Activated CD4-positive, alpha-beta T cell treated with anti-CD3 and anti-CD28 coated beads for 36 hours (primary cell): ENCODE results near the gene ADAMTSL3. TPM values are rescaled to one million over a fixed set of nuclear protein-coding genes. Genes with fewer than 3 reads are reported as not detected.

Experiments used
- ATAC-seq: fragments of 200-7000 bp; cut with Tn5 transposase; one replicate; pipeline ENCODE4 v1.10.0; 2021; ENCODE audit warnings: mild to moderate bottlenecking, moderate library complexity
- CTCF ChIA-PET: fragments of 350-600 bp; sonication (Branson Sonifier 250); formaldehyde crosslinking; loops from one replicate; lab custom pipeline; 2021; ENCODE audit warnings: antibody characterized with exemption; lab: Charles Lee
- POLR2A ChIA-PET: fragments of 350-600 bp; sonication (Branson Sonifier 250); formaldehyde crosslinking; loops from one replicate; lab custom pipeline; 2021; ENCODE audit warnings: antibody characterized with exemption, inconsistent platforms; lab: Charles Lee
- DNase-seq: peaks from one replicate; pipeline ENCODE4 v3.0.0-alpha.2; 2020
- H3K27ac Mint-ChIP-seq: one replicate; pipeline ENCODE4 v1.8.0; 2021; ENCODE audit warnings: mixed read lengths
- H3K27me3 Mint-ChIP-seq: one replicate; pipeline ENCODE4 v1.8.0; 2021; ENCODE audit warnings: mixed read lengths
- H3K36me3 Mint-ChIP-seq: one replicate; pipeline ENCODE4 v1.8.0; 2021; ENCODE audit warnings: low read depth, mixed read lengths
- H3K4me1 Mint-ChIP-seq: one replicate; pipeline ENCODE4 v1.8.0; 2021; ENCODE audit warnings: mixed read lengths
- H3K4me3 Mint-ChIP-seq: one replicate; pipeline ENCODE4 v1.8.0; 2021; ENCODE audit warnings: mild to moderate bottlenecking, moderate library complexity, mixed read lengths
- H3K9me3 Mint-ChIP-seq: one replicate; pipeline ENCODE4 v1.8.0; 2021; ENCODE audit warnings: low read depth, mixed read lengths
- intact Hi-C, 2 experiments: fragments of 100-400 bp; cut with DNase I in 1 of 2; cut with micrococcal nuclease in 1 of 2; formaldehyde crosslinking; loops; one replicate each; pipeline versions ENCODE4 v1.14.2 to v1.15.1; 2022 to 2024; cut with DNase I, micrococcal nuclease
- total RNA-seq, 2 experiments: library from RNA; stranded (reverse); gene quantifications; one replicate each; pipeline ENCODE4 v1.2.3, GENCODE V29; 2021

The ADAMTSL3 gene
- total RNA-seq, 2 experiments from 2014 or later = not detected

DNA sequence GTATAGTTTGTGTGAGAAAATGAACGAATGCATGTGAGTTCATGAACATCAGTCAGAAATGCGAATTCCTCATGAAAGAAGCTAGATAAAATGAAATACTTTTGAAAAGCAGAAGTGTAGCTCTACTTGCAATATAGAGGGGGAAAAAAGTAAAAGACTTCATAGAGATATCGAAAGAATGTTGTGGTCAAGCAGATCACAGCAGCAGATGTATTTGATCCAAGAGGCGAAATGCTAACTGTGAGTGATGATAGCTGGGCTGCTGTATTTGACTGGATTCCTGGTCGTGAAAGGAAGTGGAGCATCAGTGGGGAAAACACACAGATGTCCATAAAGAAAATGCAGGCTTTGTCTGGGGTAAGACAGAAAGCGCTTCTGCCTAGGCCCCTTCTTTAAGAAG, 112.4 kb downstream of the ADAMTSL3 start:
- POLR2A ChIA-PET = no interaction called here
- ATAC-seq (no peak), DNase-seq (no peak)
- CTCF ChIA-PET = interaction anchor here (0.7 to 0.9 kb wide), 2 partner anchors 39 to 72 kb away, joined by 3 read pairs; no protein-coding TSS in a partner anchor
- H3K27me3 Mint-ChIP-seq = peaks cover 5% of the 10 kb centered on the region
- H3K27ac Mint-ChIP-seq = no peak overlapping the region
- H3K9me3 Mint-ChIP-seq = no peaks in the 10 kb centered on the region
- H3K4me3 Mint-ChIP-seq = no peak overlapping the region
- H3K4me1 Mint-ChIP-seq = no peaks in the 10 kb centered on the region
- intact Hi-C loops = no loop called here
- H3K36me3 Mint-ChIP-seq = no peaks in the 10 kb centered on the region

DNA sequence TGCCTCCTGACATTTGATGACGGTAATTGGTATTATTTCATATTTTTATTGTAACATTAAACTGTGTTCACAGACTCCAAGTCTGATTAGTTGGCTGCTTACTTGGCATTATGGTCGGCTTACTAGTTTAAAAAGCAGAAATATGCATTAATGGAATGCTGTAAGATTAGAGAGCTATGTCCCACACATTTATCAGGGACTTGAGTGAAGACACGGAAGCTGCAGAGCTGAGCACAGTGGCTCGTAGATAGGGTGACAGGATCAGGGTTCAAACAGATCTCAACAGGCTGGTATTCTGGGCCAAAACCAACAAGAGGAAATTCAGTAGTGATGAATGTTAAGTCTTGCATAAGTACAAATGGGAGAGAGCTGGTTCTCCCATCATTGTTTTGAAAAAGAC, 113.8 kb downstream of the ADAMTSL3 start:
- ATAC-seq = no peak
- Mint-ChIP-seq H3K4me1 (no peaks in the 10 kb centered on the region), H3K4me3 (no peak overlapping the region), H3K36me3 (no peaks in the 10 kb centered on the region), H3K27ac (no peak overlapping the region), H3K9me3 (no peaks in the 10 kb centered on the region), H3K27me3 (peaks cover 5% of the 10 kb centered on the region)
- intact Hi-C loops = no loop called here
- no peak for DNase-seq
- POLR2A ChIA-PET = no interaction called here
- CTCF ChIA-PET = no interaction called here

DNA sequence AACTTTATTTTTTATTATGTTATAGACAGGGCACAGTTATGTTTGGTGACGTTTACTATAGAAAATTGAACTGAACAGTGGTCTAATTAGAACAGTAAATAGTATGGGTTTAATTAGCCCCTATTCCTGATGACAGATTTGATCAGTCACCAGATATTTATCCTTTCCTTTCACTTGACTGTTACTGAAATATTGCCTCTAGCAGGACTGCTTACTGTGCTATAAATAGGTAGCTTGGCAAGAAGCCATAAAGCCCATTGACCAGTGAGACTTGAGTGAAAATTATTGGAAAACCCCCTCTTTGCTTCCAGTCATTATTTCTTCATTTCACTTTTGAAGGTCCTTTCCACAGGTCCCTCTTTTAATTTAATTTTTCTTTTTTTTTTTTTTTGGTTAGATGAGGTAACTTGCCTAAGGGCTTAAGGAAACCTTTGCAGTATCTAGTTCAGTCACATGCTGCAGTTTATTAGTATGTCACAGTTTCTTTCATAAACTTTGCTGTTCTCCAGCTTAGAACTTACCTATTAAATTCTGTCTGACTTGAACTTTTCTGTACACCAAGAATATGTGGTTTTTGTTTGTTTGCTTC, 115.6 kb downstream of the ADAMTSL3 start:
- no peaks in the 10 kb centered on the region for H3K36me3 Mint-ChIP-seq
- H3K27me3 Mint-ChIP-seq = peaks cover 7% of the 10 kb centered on the region
- H3K4me1 Mint-ChIP-seq = no peaks in the 10 kb centered on the region
- intact Hi-C loops = no loop called here
- H3K9me3 Mint-ChIP-seq = no peaks in the 10 kb centered on the region
- no peak for ATAC-seq
- H3K27ac Mint-ChIP-seq = no peak overlapping the region
- ChIA-PET CTCF (no interaction called here), POLR2A (interaction anchor here (0.6 kb wide), 1 partner anchor 20 kb away, joined by 4 read pairs; no protein-coding TSS in a partner anchor)
- H3K4me3 Mint-ChIP-seq = no peak overlapping the region
- no peak for DNase-seq

DNA sequence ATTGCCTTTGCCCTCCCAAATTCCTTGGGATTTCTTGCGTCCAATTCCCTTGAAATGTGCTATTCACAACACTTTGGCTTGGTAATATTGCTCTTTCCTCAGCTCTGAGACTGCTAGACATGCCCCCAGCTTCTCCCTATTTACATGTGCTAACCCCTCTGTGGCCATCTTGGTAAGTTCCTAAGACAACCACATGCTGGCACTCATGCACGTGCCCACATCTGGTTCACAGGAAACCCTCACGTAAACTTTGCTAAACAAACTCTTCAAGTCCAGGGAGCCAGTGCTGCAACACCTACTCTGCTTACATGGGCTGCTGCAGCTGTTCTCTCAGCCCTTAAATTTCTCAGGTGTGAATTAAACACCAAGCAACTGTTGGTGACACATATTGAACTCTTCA, 121.8 kb downstream of the ADAMTSL3 start:
- intact Hi-C loops = no loop called here
- Mint-ChIP-seq H3K4me3 (no peak overlapping the region), H3K4me1 (no peaks in the 10 kb centered on the region), H3K27me3 (peaks cover 4% of the 10 kb centered on the region), H3K9me3 (no peaks in the 10 kb centered on the region), H3K36me3 (no peaks in the 10 kb centered on the region), H3K27ac (no peak overlapping the region)
- ChIA-PET CTCF (no interaction called here), POLR2A (no interaction called here)
- ATAC-seq (no peak), DNase-seq (no peak)

DNA sequence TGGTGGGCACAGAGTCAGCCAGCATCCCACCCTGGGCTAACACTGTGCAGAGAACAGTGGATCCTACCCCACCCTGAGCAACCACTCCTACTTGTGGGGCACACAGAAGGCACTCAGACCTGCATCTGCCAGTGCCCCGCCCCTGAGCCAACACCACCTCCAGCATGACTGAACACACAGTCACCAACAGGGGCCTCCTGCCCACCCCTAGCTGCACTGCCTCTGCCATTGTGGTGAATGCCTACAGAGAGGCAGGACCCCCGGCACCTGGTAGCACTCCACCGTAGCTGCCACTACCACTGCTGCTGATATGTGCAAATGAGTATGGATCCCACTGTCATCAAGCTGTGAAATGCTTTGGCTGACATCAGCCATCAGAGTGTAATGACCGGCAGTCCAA, 123.1 kb downstream of the ADAMTSL3 start:
- ATAC-seq (no peak), DNase-seq (no peak)
- CTCF ChIA-PET = no interaction called here
- peaks cover 6% of the 10 kb centered on the region for H3K27me3 Mint-ChIP-seq
- H3K36me3 Mint-ChIP-seq = no peaks in the 10 kb centered on the region
- H3K4me1 Mint-ChIP-seq = no peaks in the 10 kb centered on the region
- peaks cover 3% of the 10 kb centered on the region for H3K9me3 Mint-ChIP-seq
- no peak overlapping the region for H3K4me3 Mint-ChIP-seq
- POLR2A ChIA-PET = no interaction called here
- intact Hi-C loops = no loop called here
- no peak overlapping the region for H3K27ac Mint-ChIP-seq

DNA sequence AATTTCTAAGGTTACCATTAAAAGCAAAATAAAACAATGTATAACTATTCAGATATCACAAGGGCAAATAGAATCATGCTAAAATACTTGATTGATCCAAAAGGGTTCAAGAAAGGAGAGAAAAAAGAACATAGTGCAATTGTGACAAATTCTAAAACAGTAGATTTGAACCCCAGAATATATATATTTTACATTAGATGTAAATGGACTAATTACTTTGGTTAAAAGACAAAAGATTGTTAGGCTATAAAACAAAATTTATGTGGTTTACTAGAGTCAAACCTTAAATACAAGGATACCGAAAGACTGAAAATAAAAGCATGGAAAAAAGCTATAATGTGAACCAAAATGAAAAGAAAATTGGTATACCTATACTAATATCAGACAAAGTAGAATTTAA, 129.3 kb downstream of the ADAMTSL3 start:
- no peak overlapping the region for H3K4me3 Mint-ChIP-seq
- no peaks in the 10 kb centered on the region for H3K36me3 Mint-ChIP-seq
- peaks cover 8% of the 10 kb centered on the region for H3K27me3 Mint-ChIP-seq
- peaks cover 7% of the 10 kb centered on the region for H3K9me3 Mint-ChIP-seq
- H3K27ac Mint-ChIP-seq = no peak overlapping the region
- H3K4me1 Mint-ChIP-seq = no peaks in the 10 kb centered on the region
- ChIA-PET POLR2A (no interaction called here), CTCF (no interaction called here)
- ATAC-seq (no peak), DNase-seq (no peak)
- intact Hi-C loops = no loop called here

DNA sequence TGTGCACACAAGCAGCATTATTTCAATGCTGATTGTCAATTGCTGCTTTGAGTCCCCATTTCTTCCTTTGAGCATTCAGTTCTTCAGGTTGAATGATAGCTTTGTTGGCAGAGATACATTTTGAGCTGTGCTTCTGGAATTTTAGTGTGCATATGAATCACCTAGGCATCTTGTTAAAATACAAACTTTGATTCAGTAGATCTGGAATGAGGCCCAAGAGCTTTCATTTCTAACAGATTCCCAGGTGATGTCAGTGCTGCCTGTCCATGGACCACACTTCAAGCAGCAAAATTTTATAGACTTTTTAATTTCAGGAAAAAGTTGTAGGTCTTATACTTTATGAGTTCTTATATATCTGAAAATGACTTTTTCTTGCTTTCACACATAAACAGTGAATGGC, 131.1 kb downstream of the ADAMTSL3 start:
- intact Hi-C loops = no loop called here
- no peak for DNase-seq
- ChIA-PET CTCF (no interaction called here), POLR2A (no interaction called here)
- Mint-ChIP-seq H3K4me3 (no peak overlapping the region), H3K36me3 (no peaks in the 10 kb centered on the region), H3K27me3 (peaks cover 9% of the 10 kb centered on the region), H3K9me3 (peaks cover 7% of the 10 kb centered on the region), H3K27ac (no peak overlapping the region), H3K4me1 (no peaks in the 10 kb centered on the region)
- no peak for ATAC-seq

DNA sequence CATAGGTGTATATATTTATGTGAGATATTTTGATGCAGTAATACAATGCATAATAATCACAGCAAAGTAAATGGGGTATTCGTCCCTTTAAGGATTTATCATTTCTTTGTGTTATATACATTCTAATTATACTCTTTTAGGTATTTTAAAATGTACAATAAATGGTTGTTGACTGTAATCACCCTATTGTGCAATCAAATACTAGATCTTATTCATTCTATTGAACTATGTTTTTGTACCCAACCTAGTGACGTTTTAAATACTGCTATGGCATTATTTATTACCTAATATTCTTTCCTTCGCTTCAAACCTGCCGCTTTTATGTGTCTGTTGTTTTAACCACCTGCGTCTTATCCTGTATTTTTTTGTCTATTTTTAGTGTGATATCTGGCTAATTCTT, 132.4 kb downstream of the ADAMTSL3 start:
- DNase-seq (no peak), ATAC-seq (no peak)
- no peaks in the 10 kb centered on the region for H3K36me3 Mint-ChIP-seq
- H3K9me3 Mint-ChIP-seq = peaks cover 4% of the 10 kb centered on the region
- no peak overlapping the region for H3K4me3 Mint-ChIP-seq
- peaks cover 7% of the 10 kb centered on the region for H3K27me3 Mint-ChIP-seq
- intact Hi-C loops = no loop called here
- ChIA-PET CTCF (no interaction called here), POLR2A (no interaction called here)
- H3K4me1 Mint-ChIP-seq = no peaks in the 10 kb centered on the region
- H3K27ac Mint-ChIP-seq = no peak overlapping the region

DNA sequence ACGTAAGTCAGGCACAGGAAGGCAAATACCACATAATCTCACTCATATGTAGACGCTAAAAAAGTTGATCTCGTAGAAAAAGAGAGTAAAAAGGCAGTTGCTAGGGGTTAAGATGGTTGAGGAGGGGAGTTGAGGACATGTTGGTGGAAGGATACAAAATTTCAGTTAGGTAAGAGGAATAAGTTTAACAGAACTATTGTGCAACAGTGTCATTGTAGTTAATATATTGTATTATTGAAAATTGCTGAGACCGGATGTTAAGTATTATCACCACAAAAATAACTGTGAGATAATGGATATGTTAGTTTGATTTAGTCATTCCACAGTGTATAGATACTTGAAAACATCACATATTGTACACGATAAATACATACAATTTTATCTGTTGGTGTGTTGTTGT, 139.1 kb downstream of the ADAMTSL3 start:
- intact Hi-C loops = no loop called here
- DNase-seq (no peak), ATAC-seq (no peak)
- Mint-ChIP-seq H3K27me3 (peaks cover 10% of the 10 kb centered on the region), H3K9me3 (no peaks in the 10 kb centered on the region), H3K27ac (no peak overlapping the region), H3K36me3 (no peaks in the 10 kb centered on the region), H3K4me3 (no peak overlapping the region), H3K4me1 (no peaks in the 10 kb centered on the region)
- POLR2A ChIA-PET = no interaction called here
- CTCF ChIA-PET = no interaction called here

DNA sequence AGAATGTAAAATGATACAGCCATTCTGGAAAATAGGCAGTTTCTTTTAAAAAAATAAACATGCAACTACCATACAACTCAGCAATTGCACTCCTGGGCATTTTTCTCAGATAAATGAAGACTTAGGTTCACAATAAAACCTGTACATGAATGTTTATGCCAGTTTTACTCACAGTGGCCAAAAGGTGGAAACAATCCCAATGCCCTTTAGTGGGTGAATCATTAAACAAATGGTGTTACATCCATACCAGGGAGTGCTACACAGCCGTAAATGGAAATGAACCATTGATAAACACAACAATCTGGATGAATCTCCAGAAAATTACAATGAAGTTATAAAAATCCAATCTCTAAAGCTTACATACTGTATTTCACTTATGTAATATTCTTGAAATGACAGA, 140.3 kb downstream of the ADAMTSL3 start:
- no peak for DNase-seq
- Mint-ChIP-seq H3K27ac (no peak overlapping the region), H3K4me3 (no peak overlapping the region), H3K4me1 (no peaks in the 10 kb centered on the region), H3K27me3 (peaks cover 7% of the 10 kb centered on the region), H3K36me3 (no peaks in the 10 kb centered on the region), H3K9me3 (no peaks in the 10 kb centered on the region)
- CTCF ChIA-PET = no interaction called here
- POLR2A ChIA-PET = no interaction called here
- intact Hi-C loops = no loop called here
- ATAC-seq = no peak

DNA sequence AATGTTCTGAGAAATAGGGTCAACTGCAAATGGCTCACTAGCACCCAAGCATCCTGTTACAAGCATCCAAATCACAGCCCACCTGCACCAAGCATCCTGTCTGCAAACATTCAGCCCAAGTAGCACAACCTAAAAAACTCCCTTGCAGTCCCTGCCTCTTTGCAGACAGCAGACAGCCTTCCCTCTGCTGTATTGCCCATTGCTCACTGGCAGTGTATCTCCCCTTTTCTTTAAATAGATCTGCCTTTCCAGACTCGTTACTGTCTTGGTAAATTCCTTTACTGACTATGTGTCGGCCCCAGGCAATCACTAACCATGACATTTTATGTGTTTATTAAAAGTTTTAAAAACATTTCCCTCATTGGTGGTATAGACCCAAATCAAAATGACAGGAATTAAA, 155.4 kb downstream of the ADAMTSL3 start:
- POLR2A ChIA-PET = no interaction called here
- intact Hi-C loops = no loop called here
- Mint-ChIP-seq H3K4me1 (no peaks in the 10 kb centered on the region), H3K9me3 (peaks cover 9% of the 10 kb centered on the region), H3K36me3 (no peaks in the 10 kb centered on the region), H3K4me3 (no peak overlapping the region), H3K27me3 (no peaks in the 10 kb centered on the region), H3K27ac (no peak overlapping the region)
- DNase-seq = no peak
- CTCF ChIA-PET = no interaction called here
- no peak for ATAC-seq

DNA sequence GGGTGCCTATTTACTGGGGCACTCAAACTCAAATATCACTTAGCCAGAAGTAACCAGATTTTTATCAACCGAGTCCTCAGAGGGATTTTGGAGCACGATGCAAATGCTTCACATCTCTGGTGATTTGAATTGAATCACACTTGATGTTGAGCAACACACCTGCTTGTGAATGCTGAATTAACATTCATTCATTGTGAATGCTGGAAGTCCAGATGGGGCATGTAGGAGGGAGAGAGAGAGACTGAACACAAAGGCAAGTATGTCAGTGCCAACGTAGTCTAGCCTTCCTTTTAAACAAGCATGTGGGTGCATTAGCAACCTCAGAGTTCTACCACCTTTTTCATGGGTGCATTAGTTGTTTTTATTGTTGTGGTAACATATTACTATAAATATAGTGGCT, 156.2 kb downstream of the ADAMTSL3 start:
- Mint-ChIP-seq H3K27ac (no peak overlapping the region), H3K36me3 (no peaks in the 10 kb centered on the region), H3K4me1 (no peaks in the 10 kb centered on the region), H3K4me3 (no peak overlapping the region), H3K9me3 (peaks cover 9% of the 10 kb centered on the region), H3K27me3 (peaks cover 2% of the 10 kb centered on the region)
- DNase-seq (no peak), ATAC-seq (no peak)
- intact Hi-C loops = no loop called here
- ChIA-PET POLR2A (no interaction called here), CTCF (no interaction called here)

DNA sequence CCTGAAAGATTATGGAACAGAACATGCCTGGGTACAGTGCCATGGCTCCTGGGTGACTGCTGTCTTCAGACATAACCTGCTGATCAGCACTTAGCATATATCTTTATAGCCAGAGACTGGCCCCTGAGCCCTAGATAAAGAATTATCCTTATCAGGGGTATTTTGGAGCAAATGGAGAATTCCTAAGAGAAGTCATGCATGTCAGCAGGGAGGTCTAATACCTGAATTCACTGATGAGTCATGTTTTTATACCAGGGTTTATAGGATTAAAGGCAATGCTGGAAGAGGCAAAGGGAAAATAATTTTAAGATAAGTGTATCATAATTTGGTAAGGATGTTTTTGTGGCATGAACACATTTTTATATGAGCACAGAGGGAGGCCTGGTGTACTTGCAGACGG, 159.8 kb downstream of the ADAMTSL3 start:
- ChIA-PET POLR2A (no interaction called here), CTCF (no interaction called here)
- Mint-ChIP-seq H3K4me3 (no peak overlapping the region), H3K9me3 (no peaks in the 10 kb centered on the region), H3K27me3 (peaks cover 3% of the 10 kb centered on the region), H3K4me1 (no peaks in the 10 kb centered on the region), H3K27ac (no peak overlapping the region), H3K36me3 (no peaks in the 10 kb centered on the region)
- intact Hi-C loops = no loop called here
- no peak for DNase-seq
- no peak for ATAC-seq
